ENCODE data around the gene DNAJC13. TPM values are rescaled to one million over a fixed set of nuclear protein-coding genes. Genes with fewer than 3 reads are reported as not detected.

Gene DNAJC13
- total RNA-seq, 1 experiment from 2014 or later = 18.1 TPM

DNA sequence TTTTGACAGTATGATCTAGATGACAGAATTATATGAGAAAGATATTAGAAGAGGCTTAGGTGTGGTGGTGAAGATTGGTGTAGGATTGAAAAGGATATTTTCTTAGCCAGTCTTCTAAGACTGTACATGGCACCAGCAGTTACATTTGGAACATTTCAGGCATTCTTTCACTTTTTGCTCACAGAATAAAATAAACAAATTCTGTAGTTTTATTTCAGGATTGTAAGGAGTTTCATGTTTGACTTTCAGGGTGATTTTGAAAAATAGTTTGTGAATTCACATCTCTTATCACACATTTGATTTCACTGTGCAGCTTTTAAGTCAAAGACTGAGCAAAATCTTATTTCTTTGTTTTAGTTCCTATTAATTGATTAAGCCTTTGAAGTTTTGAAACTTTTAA, 27.1 kb downstream of the DNAJC13 start:
- H3K23me2 ChIP-seq (ENCODE audit: insufficient read length, low read depth, low read length, poor library complexity, severe bottlenecking) = no peaks in the 10 kb centered on the region
- H2BK15ac ChIP-seq (ENCODE audit: low read depth, low read length) = no peak overlapping the region
- no peak for DNase-seq
- H3K4me1 ChIP-seq (ENCODE audit: insufficient read depth, low read length) = no peaks in the 10 kb centered on the region
- H2AK5ac ChIP-seq (ENCODE audit: insufficient read length, low read length) = no peak overlapping the region
- H3T11ph ChIP-seq (ENCODE audit: low read length) = no peak overlapping the region
- Mint-ChIP-seq H3K27me3 (ENCODE audit: low read depth) (no peaks in the 10 kb centered on the region), H3K4me1 (no peaks in the 10 kb centered on the region; a peak in 1 of 4 replicates), H3K36me3 (ENCODE audit: insufficient read depth in 1 of 3, low read depth in 3 of 3) (peaks cover 2 to 7% (median 7%) of the 10 kb centered on the region in 3 experiments; a peak in 4 of 7 replicates), H3K4me3 (no peak overlapping the region), H3K9me3 (no peaks in the 10 kb centered on the region), H3K27ac (no peak overlapping the region)
- no peak overlapping the region for H3K23ac ChIP-seq (ENCODE audit: insufficient read length, low read depth, low read length)
- H3K4me2 ChIP-seq (ENCODE audit: insufficient read depth, insufficient read length, low read length) = no peak overlapping the region
- H3K79me1 ChIP-seq (ENCODE audit: insufficient read depth, low read depth, low read length, poor library complexity, severe bottlenecking) = no peaks in the 10 kb centered on the region
- H3K14ac ChIP-seq (ENCODE audit: insufficient read depth, low read length) = no peak overlapping the region
- no peak overlapping the region for H2BK20ac ChIP-seq (ENCODE audit: low read depth, low read length, poor library complexity, severe bottlenecking)
- H4K91ac ChIP-seq (ENCODE audit: insufficient read length, low read depth, low read length) = no peak overlapping the region
- no peak overlapping the region for H3K56ac ChIP-seq (ENCODE audit: insufficient read length, low read depth, low read length)
- TF ChIP-seq, protein P1, sequence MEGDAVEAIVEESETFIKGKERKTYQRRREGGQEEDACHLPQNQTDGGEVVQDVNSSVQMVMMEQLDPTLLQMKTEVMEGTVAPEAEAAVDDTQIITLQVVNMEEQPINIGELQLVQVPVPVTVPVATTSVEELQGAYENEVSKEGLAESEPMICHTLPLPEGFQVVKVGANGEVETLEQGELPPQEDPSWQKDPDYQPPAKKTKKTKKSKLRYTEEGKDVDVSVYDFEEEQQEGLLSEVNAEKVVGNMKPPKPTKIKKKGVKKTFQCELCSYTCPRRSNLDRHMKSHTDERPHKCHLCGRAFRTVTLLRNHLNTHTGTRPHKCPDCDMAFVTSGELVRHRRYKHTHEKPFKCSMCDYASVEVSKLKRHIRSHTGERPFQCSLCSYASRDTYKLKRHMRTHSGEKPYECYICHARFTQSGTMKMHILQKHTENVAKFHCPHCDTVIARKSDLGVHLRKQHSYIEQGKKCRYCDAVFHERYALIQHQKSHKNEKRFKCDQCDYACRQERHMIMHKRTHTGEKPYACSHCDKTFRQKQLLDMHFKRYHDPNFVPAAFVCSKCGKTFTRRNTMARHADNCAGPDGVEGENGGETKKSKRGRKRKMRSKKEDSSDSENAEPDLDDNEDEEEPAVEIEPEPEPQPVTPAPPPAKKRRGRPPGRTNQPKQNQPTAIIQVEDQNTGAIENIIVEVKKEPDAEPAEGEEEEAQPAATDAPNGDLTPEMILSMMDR (conservative IDR thresholded peaks at IDR 0.05) = no peak
- no peaks in the 10 kb centered on the region for H3K9me3 ChIP-seq (ENCODE audit: control insufficient read depth, low read depth, low read length)
- H3K4ac ChIP-seq (ENCODE audit: low read depth, low read length) = no peak overlapping the region
- no peaks in the 10 kb centered on the region for H4K20me1 ChIP-seq (ENCODE audit: control insufficient read depth, insufficient read depth, insufficient read length)
- H2AFZ ChIP-seq (ENCODE audit: low read length) = no peak overlapping the region
- H2BK12ac ChIP-seq (ENCODE audit: insufficient read length, low read depth, low read length) = no peak overlapping the region
- H3K27ac ChIP-seq (ENCODE audit: insufficient read length, low read depth, low read length) = no peak overlapping the region
- H3K79me2 ChIP-seq (ENCODE audit: insufficient read depth, low read length) = no peaks in the 10 kb centered on the region; the same call in 1 of the 2 replicates
- H2BK120ac ChIP-seq (ENCODE audit: low read depth, low read length, poor library complexity, severe bottlenecking) = no peak overlapping the region
- no peak overlapping the region for H4K8ac ChIP-seq (replicated peaks; ENCODE audit: insufficient read length, low read depth, low read length)
- H4K5ac ChIP-seq (ENCODE audit: insufficient read length, low read depth, low read length) = no peak overlapping the region
- no peak overlapping the region for H3K9ac ChIP-seq (ENCODE audit: extremely low read depth, insufficient read length, low read length)
- no peak overlapping the region for H3K18ac ChIP-seq (ENCODE audit: insufficient read length, low read depth, low read length)
- H2BK5ac ChIP-seq (ENCODE audit: insufficient read length, low read length) = no peak overlapping the region
- H3K27me3 ChIP-seq (ENCODE audit: insufficient read depth, low read length) = no peaks in the 10 kb centered on the region
